HL-60/S4 (cell line): ENCODE results near the gene LIMD2.

Experiments
- in situ Hi-C: fragments of 300-500 bp; cut with MboI; formaldehyde crosslinking; loops from 2 replicates; pipeline ENCODE4 v1.14.3; 2022; ENCODE audit warnings: low sequenced_read_pairs

Gene LIMD2

GRCh38 chr17:63685041-63685440 is 14.9 kb downstream of the LIMD2 start:
- in situ Hi-C loops: no loop called here

- in situ Hi-C loops: no loop called here
Observed at GRCh38 chr17:63682981-63683380, 16.9 kb downstream of the LIMD2 start.

- in situ Hi-C loops: no loop called here
Observed at GRCh38 chr17:63682441-63682840, 17.5 kb downstream of the LIMD2 start.

GRCh38 chr17:63681530-63681929 is 18.4 kb downstream of the LIMD2 start:
- in situ Hi-C loops: no loop called here

GRCh38 chr17:63680700-63681099 is 19.2 kb downstream of the LIMD2 start:
- in situ Hi-C loops: no loop called here

GRCh38 chr17:63679214-63679613 is 20.7 kb downstream of the LIMD2 start:
- in situ Hi-C loops: no loop called here

GRCh38 chr17:63676584-63676983 is 23.3 kb downstream of the LIMD2 start:
- in situ Hi-C loops: no loop called here

- in situ Hi-C loops: no loop called here
Observed at GRCh38 chr17:63675607-63676546, 24.0 kb downstream of the LIMD2 start.

- in situ Hi-C loops: no loop called here
Observed at GRCh38 chr17:63675231-63675606, 24.7 kb downstream of the LIMD2 start.

GRCh38 chr17:63672856-63673255 is 27.1 kb downstream of the LIMD2 start:
- in situ Hi-C loops: no loop called here

GRCh38 chr17:63665527-63666214 is 34.3 kb downstream of the LIMD2 start:
- in situ Hi-C loops: no loop called here

GRCh38 chr17:63659850-63660249 is 40.1 kb downstream of the LIMD2 start:
- in situ Hi-C loops: no loop called here

- in situ Hi-C loops: no loop called here
Observed at GRCh38 chr17:63658366-63658765, 41.6 kb downstream of the LIMD2 start.

- in situ Hi-C loops: no loop called here
Observed at GRCh38 chr17:63657786-63658185, 42.1 kb downstream of the LIMD2 start.

- in situ Hi-C loops: no loop called here
Observed at GRCh38 chr17:63653050-63653449, 46.9 kb downstream of the LIMD2 start.

- in situ Hi-C loops: no loop called here
Observed at GRCh38 chr17:63652106-63652505, 47.8 kb downstream of the LIMD2 start.

- in situ Hi-C loops: no loop called here
Observed at GRCh38 chr17:63649813-63650212, 50.1 kb downstream of the LIMD2 start.

GRCh38 chr17:63647936-63648335 is 52.0 kb downstream of the LIMD2 start:
- in situ Hi-C loops: no loop called here

GRCh38 chr17:63647065-63647725 is 52.7 kb downstream of the LIMD2 start:
- in situ Hi-C loops: no loop called here

GRCh38 chr17:63646488-63646806 is 53.5 kb downstream of the LIMD2 start:
- in situ Hi-C loops: no loop called here
